ENCODE data around the gene N4BP2L1. TPM values are rescaled to one million over a fixed set of nuclear protein-coding genes. Genes with fewer than 3 reads are reported as not detected.

The N4BP2L1 gene
- total RNA-seq, 1 donor from 2014 or later, result 20.0 TPM

DNA sequence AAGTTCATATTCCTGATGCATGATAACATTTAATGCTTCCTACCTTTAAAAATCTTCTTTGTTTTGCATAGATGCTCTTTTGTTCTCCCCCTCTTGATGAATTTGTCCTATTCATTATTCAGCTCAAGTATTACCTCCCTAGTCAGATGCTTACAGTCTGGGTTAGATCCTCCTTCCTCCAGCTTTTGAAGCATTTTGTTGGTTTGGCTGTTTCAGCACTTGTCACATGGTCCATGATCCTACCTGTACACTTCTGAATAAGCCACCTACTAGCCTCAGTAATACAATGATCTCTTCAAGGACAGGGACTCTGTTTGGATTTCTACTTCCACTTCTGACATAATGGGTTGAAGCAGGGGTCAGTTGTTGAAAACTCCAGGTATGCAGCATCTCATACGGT lies 37.4 kb downstream of the N4BP2L1 start:
- Mint-ChIP-seq H3K4me1 (ENCODE audit: low read depth) (no peaks in the 10 kb centered on the region), H3K27me3 (peaks cover 5% of the 10 kb centered on the region), H3K36me3 (ENCODE audit: insufficient read depth) (peaks cover 3% of the 10 kb centered on the region), H3K4me3 (ENCODE audit: low read depth) (no peak overlapping the region), H3K27ac (no peak overlapping the region), H3K9me3 (ENCODE audit: low read depth) (no peaks in the 10 kb centered on the region)
- no peak for TF ChIP-seq CTCF (IDR thresholded peaks at IDR 0.05; ENCODE audit: unreplicated experiment)
- DNase-seq (ENCODE audit: low spot score, unreplicated experiment), result no peak

GRCh38 chr13:32390048-32390447 lies 37.9 kb downstream of the N4BP2L1 start:
- peaks cover 3% of the 10 kb centered on the region for H3K36me3 Mint-ChIP-seq (ENCODE audit: insufficient read depth)

GRCh38 chr13:32385410-32385809 lies 42.5 kb downstream of the N4BP2L1 start:
- Mint-ChIP-seq H3K4me3 (ENCODE audit: low read depth) (no peak overlapping the region), H3K27me3 (peaks cover under 1% of the 10 kb centered on the region), H3K36me3 (ENCODE audit: insufficient read depth) (peaks cover 2% of the 10 kb centered on the region), H3K9me3 (ENCODE audit: low read depth) (no peaks in the 10 kb centered on the region), H3K4me1 (ENCODE audit: low read depth) (no peaks in the 10 kb centered on the region), H3K27ac (no peak overlapping the region)
- TF ChIP-seq CTCF (IDR thresholded peaks at IDR 0.05; ENCODE audit: unreplicated experiment), result no peak
- no peak for DNase-seq (ENCODE audit: low spot score, unreplicated experiment)

More at GRCh38 chr13:32390048-32390447, 37.9 kb downstream of the N4BP2L1 start:
- H3K27ac Mint-ChIP-seq, result no peak overlapping the region
- peaks cover 5% of the 10 kb centered on the region for H3K27me3 Mint-ChIP-seq
- TF ChIP-seq CTCF (IDR thresholded peaks at IDR 0.05; ENCODE audit: unreplicated experiment), result no peak
- no peaks in the 10 kb centered on the region for H3K9me3 Mint-ChIP-seq (ENCODE audit: low read depth)
- H3K4me3 Mint-ChIP-seq (ENCODE audit: low read depth), result no peak overlapping the region
- DNase-seq (ENCODE audit: low spot score, unreplicated experiment), result no peak
- no peaks in the 10 kb centered on the region for H3K4me1 Mint-ChIP-seq (ENCODE audit: low read depth)

DNA sequence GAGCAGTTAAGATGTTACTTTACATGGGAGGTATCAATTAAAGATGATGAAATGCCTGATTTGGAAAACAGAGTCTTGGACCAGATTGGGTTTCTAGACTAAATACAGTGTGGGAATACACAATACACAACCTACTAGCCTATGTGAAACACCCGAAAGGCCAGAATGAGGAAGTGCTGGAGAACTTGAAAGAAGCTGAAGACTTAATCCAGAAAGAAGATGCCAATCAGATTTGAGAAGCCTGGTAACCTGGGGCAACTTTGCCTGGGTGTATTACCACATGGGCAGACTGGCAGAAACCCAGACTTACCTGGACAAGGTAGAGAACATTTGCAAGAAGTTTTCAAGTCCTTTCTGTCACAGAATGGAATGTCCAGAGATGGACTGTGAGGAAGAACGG lies 43.2 kb downstream of the N4BP2L1 start:
- Mint-ChIP-seq H3K4me3 (ENCODE audit: low read depth) (no peak overlapping the region), H3K27ac (no peak overlapping the region), H3K27me3 (no peaks in the 10 kb centered on the region), H3K9me3 (ENCODE audit: low read depth) (no peaks in the 10 kb centered on the region), H3K4me1 (ENCODE audit: low read depth) (no peaks in the 10 kb centered on the region), H3K36me3 (ENCODE audit: insufficient read depth) (peaks cover 3% of the 10 kb centered on the region)
- DNase-seq (ENCODE audit: low spot score, unreplicated experiment), result no peak
- TF ChIP-seq CTCF (IDR thresholded peaks at IDR 0.05; ENCODE audit: unreplicated experiment), result no peak

GRCh38 chr13:32383836-32384618 lies 43.9 kb downstream of the N4BP2L1 start:
- Mint-ChIP-seq H3K36me3 (ENCODE audit: insufficient read depth) (peaks cover 5% of the 10 kb centered on the region), H3K9me3 (ENCODE audit: low read depth) (no peaks in the 10 kb centered on the region), H3K27ac (no peak overlapping the region), H3K27me3 (no peaks in the 10 kb centered on the region), H3K4me1 (ENCODE audit: low read depth) (no peaks in the 10 kb centered on the region), H3K4me3 (ENCODE audit: low read depth) (no peak overlapping the region)
- no peak for TF ChIP-seq CTCF (IDR thresholded peaks at IDR 0.05; ENCODE audit: unreplicated experiment)
- no peak for DNase-seq (ENCODE audit: low spot score, unreplicated experiment)
